HepG2 (cell line): Measurements from ENCODE around the gene HAUS1. TPM values are rescaled to one million over a fixed set of nuclear protein-coding genes. Genes with fewer than 3 reads are reported as not detected.

Experiments
- ARID5B ChIP-seq: IDR thresholded peaks from 2 replicates; pipeline ENCODE4 v1.4.0; 2020; ENCODE audit warnings: mild to moderate bottlenecking, missing genetic modification reagents
- BRCA1 ChIP-seq: sonication (generic); formaldehyde crosslinking; IDR thresholded peaks from 2 replicates; pipeline ENCODE4 v1.4.0; 2020; ENCODE audit warnings: missing genetic modification reagents
- EP300 ChIP-seq, 3 experiments: sonication (generic) in 1 of 3; formaldehyde crosslinking in 1 of 3; IDR thresholded peaks; 2 replicates each; pipeline versions ENCODE4 v1.5.1 to v1.6.1; 2011 to 2020; ENCODE audit warnings: low read depth in 2 of 3, low read length in 2 of 3, borderline replicate concordance in 1 of 3, improper control_type of control experiment in 1 of 3, mild to moderate bottlenecking in 1 of 3, missing genetic modification reagents in 1 of 3, moderate library complexity in 1 of 3
- FLYWCH1 ChIP-seq: sonication (generic); formaldehyde crosslinking; IDR thresholded peaks from 2 replicates; pipeline ENCODE4 v1.8.1; 2023; ENCODE audit warnings: mild to moderate bottlenecking, missing genetic modification reagents
- HOXA5 ChIP-seq: sonication (generic); formaldehyde crosslinking; IDR thresholded peaks from 2 replicates; pipeline ENCODE4 v1.4.0; 2020; ENCODE audit warnings: missing genetic modification reagents
- KDM5B ChIP-seq: sonication (generic); formaldehyde crosslinking; IDR thresholded peaks from 2 replicates; pipeline ENCODE4 v1.4.0; 2020; ENCODE audit warnings: missing genetic modification reagents, mild to moderate bottlenecking, borderline replicate concordance
- RELA ChIP-seq: sonication (generic); formaldehyde crosslinking; IDR thresholded peaks from 2 replicates; pipeline ENCODE4 v1.4.0; 2020; ENCODE audit warnings: missing genetic modification reagents
- SMARCE1 ChIP-seq: fragments of 450-650 bp; IDR thresholded peaks from 2 replicates; pipeline ENCODE4 v1.6.1; 2017; ENCODE audit warnings: borderline replicate concordance
- SNAPC4 ChIP-seq: sonication (generic); formaldehyde crosslinking; IDR thresholded peaks from 2 replicates; pipeline ENCODE4 v1.4.0; 2020; ENCODE audit warnings: mild to moderate bottlenecking, missing genetic modification reagents
- ZBTB3 ChIP-seq: sonication (generic); formaldehyde crosslinking; IDR thresholded peaks from 2 replicates; pipeline ENCODE4 v1.4.0; 2020; ENCODE audit warnings: low read depth, mild to moderate bottlenecking, moderate library complexity, missing genetic modification reagents, borderline replicate concordance
- ZNF484 ChIP-seq: sonication (generic); formaldehyde crosslinking; IDR thresholded peaks from 2 replicates; pipeline ENCODE4 v1.5.1; 2020; ENCODE audit warnings: mild to moderate bottlenecking, low read depth, missing genetic modification reagents, borderline replicate concordance
- ZNF512B ChIP-seq: sonication (generic); formaldehyde crosslinking; IDR thresholded peaks from 2 replicates; pipeline ENCODE4 v1.5.1; 2020; ENCODE audit warnings: missing genetic modification reagents, mild to moderate bottlenecking, borderline replicate concordance
- ZNF549 ChIP-seq: sonication (generic); formaldehyde crosslinking; IDR thresholded peaks from 2 replicates; pipeline ENCODE4 v1.5.0; 2020; ENCODE audit warnings: missing genetic modification reagents
- ZNF644 ChIP-seq: IDR thresholded peaks from 2 replicates; pipeline ENCODE4 v1.6.1; 2016; ENCODE audit warnings: low read depth
- ZNF878 ChIP-seq: sonication (generic); formaldehyde crosslinking; IDR thresholded peaks from 2 replicates; pipeline ENCODE4 v1.8.1; 2023; ENCODE audit warnings: mild to moderate bottlenecking, missing genetic modification reagents, moderate library complexity
- polyA plus RNA-seq, 8 experiments: library from polyadenylated mRNA; depleted of rRNA in 3 of 8; stranded (reverse) in 7 of 8; unstranded in 1 of 8; fragments of >200 nt; fragmentation: Illumina TruSeq in 4 of 8; extraction: Trizol in 4 of 8; gene quantifications; 2 replicates each; pipeline versions ENCODE4 v1.2.1 to v1.2.3, GENCODE V29; 2011 to 2016; ENCODE audit warnings: low read depth in 4 of 8, missing spikeins in 1 of 8, mixed read lengths in 1 of 8; ENCODE audit not compliant: insufficient read depth in 1 of 8
- total RNA-seq, 5 experiments: library from RNA; depleted of rRNA; stranded (reverse); fragments of >200 nt; fragmentation: Illumina TruSeq; extraction: Trizol; gene quantifications; 2 replicates each; pipeline ENCODE4 v1.2.3, GENCODE V29; 2016; ENCODE audit warnings: low read depth in 1 of 5

The HAUS1 gene
- total and polyA plus RNA-seq, 2 of the 13 experiments (the other 11 are each of a cell fraction or from before 2014, with no cell fraction given), result 20.6 to 59.2 TPM

- TF ChIP-seq EP300 (IDR thresholded peaks at IDR 0.05; ENCODE audit: low read depth in 2 of 2, low read length in 2 of 2) (no peak), EP300 (CRISPR knock-in tag; IDR thresholded peaks at IDR 0.05; ENCODE audit: borderline replicate concordance) (no peak), ZNF878 (CRISPR knock-in tag) (no peak), ZNF549 (CRISPR knock-in tag) (0 out of 2 replicates have a peak, but pooled peaks have one; percentile 70), BRCA1 (CRISPR knock-in tag) (peak; percentile 91; the same call in 1 of the 2 replicates), SMARCE1 (no peak), KDM5B (CRISPR knock-in tag) (peak; percentile 88; the same call in 1 of the 2 replicates), ZNF512B (CRISPR knock-in tag) (no peak; the same call in 1 of the 2 replicates), ZNF484 (no peak), SNAPC4 (CRISPR knock-in tag) (peak; percentile 76; the same call in 1 of the 2 replicates), RELA (no peak), HOXA5 (CRISPR knock-in tag) (peak; percentile 80), FLYWCH1 (no peak), ZBTB3 (CRISPR knock-in tag) (0 out of 2 replicates have a peak, but pooled peaks have one; percentile 21), ZNF644 (CRISPR knock-in tag) (no peak), ARID5B (CRISPR knock-in tag) (peak; percentile 56)
Measured at GRCh38 chr18:46097801-46098615, 6.2 kb upstream of the HAUS1 start, which contains the start of gene ATP5F1A (continued).
